DMS114 treated with DMSO at 0.1 percent for 48 hours (cell line): ENCODE measurements around the gene IPO4.
"Not testable (repeated sequence)": the region's sequence is repeated elsewhere in the genome, so short reads cannot be mapped to it uniquely, and the experiment has no call there.

Experiments used
- DNase-seq: peaks from one replicate; lab custom pipeline; 2025; ENCODE audit not compliant: unreplicated experiment; lab: John Stamatoyannopoulos, UW

Gene IPO4

GRCh38 chr14:24188251-24189058 is at the start of gene IPO4:
Gene IPO4 (minus strand): TSS chr14:24188816. CDS start chr14:24188787, 29 bp downstream.
- DNase-seq = peak; percentile 65

- no peak for DNase-seq
These were observed 49.5 kb upstream of the IPO4 start for GRCh38 chr14:24238123-24238522.

GRCh38 chr14:24237463-24237955 is 48.9 kb upstream of the IPO4 start:
- DNase-seq = no peak

- no peak for DNase-seq
These were observed 48.3 kb upstream of the IPO4 start for GRCh38 chr14:24236689-24237462.

- no peak for DNase-seq
These were observed 47.4 kb upstream of the IPO4 start for GRCh38 chr14:24235804-24236688.

GRCh38 chr14:24234095-24235005 is 45.7 kb upstream of the IPO4 start:
- no peak for DNase-seq

GRCh38 chr14:24233538-24233866 is 44.9 kb upstream of the IPO4 start:
- DNase-seq = no peak

GRCh38 chr14:24232645-24233537 is 44.3 kb upstream of the IPO4 start, which contains the start of gene GMPR2:
Gene GMPR2 (plus strand): TSS chr14:24232929. CDS start chr14:24233254, 325 bp downstream.
- peak; percentile 82 for DNase-seq

- DNase-seq = peak; percentile 87
These were observed 43.6 kb upstream of the IPO4 start, which contains the start of gene NEDD8 for GRCh38 chr14:24232121-24232644. Gene NEDD8 (minus strand): TSS chr14:24232367. CDS start chr14:24232267, 100 bp downstream.

GRCh38 chr14:24231263-24232120 is 42.9 kb upstream of the IPO4 start:
- no peak for DNase-seq

- DNase-seq = no peak
These were observed 40.3 kb upstream of the IPO4 start for GRCh38 chr14:24228902-24229301.

GRCh38 chr14:24226473-24226872 is 37.9 kb upstream of the IPO4 start:
- DNase-seq = no peak

GRCh38 chr14:24224618-24225071 is 36.0 kb upstream of the IPO4 start:
- no peak for DNase-seq

GRCh38 chr14:24222987-24223386 is 34.4 kb upstream of the IPO4 start:
- not testable (repeated sequence) for DNase-seq

GRCh38 chr14:24219521-24219920 is 30.9 kb upstream of the IPO4 start:
- no peak for DNase-seq

GRCh38 chr14:24219080-24219479 is 30.5 kb upstream of the IPO4 start:
- no peak for DNase-seq

GRCh38 chr14:24216876-24217275 is 28.3 kb upstream of the IPO4 start:
- DNase-seq = not testable (repeated sequence)

GRCh38 chr14:24216345-24216699 is 27.7 kb upstream of the IPO4 start:
- no peak for DNase-seq
